ENCODE measurements around the gene ZNF600. TPM values are rescaled to one million over a fixed set of nuclear protein-coding genes. Genes with fewer than 3 reads are reported as not detected.

Gene ZNF600
- total RNA-seq (2022; extraction: Qiagen RNA extraction; ENCODE audit: low read depth) = 0.11 to 0.39 TPM (median 0.19 TPM) in 5 replicates

DNA sequence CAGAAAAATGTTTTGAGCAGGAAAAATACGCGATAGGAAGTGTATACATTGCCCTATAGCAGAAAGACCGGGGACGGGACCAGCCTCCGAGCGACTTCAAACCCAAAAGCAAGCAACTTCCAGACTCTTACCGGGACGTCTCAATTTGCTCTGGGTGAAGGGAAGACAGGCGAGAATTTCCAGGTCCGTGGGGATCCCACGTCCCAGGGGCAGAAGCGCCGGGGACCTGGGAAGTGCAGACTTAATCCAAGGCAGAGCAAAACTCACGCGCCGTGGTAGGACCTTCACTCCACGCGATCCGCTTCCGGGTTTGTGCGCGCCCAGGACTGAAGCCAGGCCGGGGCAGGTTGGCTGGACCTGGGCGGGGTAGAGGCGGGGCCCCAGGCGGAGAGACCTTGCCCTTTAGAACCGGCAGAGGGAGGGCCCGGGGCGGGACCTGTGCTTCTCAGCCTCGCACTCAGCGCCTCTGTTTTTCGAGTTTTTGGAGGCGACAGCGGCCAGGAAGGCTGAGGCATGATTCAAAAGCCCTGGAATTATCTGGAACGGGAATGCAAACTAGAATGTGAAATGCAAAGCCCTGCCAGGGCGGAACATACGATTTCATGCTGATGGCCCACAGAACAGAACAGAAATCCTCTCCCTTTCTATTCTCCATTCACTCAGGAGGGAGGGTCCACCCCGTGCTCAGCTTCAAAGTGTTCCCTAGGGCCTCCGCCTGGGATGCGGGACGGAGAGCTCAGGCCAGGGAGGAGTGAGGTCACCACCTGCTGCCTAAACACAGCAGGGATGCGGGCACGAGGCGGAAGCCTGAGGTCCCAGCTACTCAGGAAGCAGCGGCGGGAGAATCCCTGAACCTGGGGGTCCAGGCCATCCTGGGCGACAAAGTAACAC lies at the start of gene ZNF600:
Gene ZNF600 (minus strand): TSS at position 328 of the 891 bp plus-strand sequence. CDS start 7,903 bp downstream, outside the sequence.

DNA sequence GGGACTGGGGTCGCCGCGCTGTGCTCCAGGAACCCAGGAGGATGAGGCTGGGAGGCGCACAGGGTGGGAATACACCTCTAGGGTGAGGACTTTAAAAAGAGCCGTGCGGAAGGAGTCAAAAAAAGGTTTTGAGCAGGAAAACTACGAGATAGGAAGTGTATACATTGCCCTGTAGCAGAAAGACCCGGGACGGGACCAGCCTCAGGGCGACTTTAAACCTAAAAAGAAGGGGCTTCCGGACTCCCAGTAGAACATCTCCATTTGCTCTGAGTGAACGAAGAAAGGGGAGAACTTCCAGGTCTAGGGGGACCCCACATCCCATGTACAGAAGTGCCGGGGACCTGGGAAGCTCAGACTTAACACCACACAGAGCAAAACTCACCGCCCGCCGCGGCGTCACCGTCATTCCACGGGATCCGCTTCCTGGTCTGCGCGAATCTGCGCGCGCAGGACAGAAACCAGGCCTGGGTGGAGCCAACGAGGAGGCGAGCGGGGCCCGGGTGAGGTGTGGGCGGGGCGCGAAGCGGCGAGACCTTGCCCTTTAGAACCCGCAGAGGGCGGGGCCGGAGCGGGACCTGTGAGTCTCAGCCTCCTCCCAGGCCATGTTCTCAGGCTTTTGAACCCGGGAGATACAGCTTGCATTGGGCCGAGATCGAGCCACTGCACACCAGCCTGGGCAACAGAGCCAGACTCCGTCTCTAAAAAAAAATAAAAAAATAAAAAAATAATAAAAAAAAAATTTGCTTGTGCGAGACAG lies 34.8 kb upstream of the ZNF600 start, which contains the start of gene ZNF28:
Gene ZNF28 (minus strand): TSS at position 430 of the 757 bp plus-strand sequence. CDS start 3,675 bp downstream, outside the sequence.

DNA sequence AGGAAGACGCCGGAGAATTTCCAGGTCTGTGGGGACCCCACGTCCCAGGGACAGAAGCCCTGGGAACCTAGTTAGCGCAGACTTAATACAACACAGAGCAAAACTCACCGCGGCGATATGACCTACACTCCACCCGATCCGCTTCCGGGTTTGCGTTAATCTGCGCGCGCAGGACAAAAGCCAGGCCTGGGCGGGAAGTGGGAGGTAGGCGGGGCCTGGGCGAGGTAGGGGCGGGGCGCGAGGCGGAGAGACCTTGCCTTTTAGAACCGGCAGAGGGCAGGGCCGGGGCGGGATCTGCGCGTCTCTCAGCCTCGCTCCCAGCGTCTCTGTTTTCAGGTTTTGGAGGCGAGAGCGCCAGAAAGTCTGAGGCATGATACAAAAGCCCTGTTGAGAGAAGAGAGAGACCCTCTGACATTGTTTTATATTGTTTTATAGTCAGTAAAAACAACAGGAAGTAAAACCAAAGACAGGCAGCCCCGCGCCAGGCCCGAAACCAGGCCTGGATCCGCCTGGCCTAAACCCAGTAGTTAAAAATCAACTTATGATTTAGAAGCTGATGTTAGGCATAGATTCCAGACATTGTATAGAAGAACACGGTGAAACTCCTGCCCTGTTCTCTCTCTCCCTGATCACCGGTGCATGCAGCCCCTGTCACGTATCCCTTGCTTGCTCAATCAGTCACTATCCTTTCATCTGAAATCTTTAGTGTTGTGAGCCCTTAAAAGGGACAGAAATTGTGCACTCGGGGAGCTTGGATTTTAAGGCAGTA lies 51.5 kb downstream of the ZNF600 start, which contains the start of gene ZNF611:
Gene ZNF611 (minus strand): TSS at position 152 of the 769 bp plus-strand sequence. CDS start 19,150 bp downstream, outside the sequence.

Other genes with a start within 250 kb of the ZNF600 start
- 0.07 to 0.22 TPM (median 0.11 TPM) in 5 replicates for gene ZNF701, start 216.5 kb downstream of the ZNF600 start, total RNA-seq (2022; extraction: Qiagen RNA extraction; ENCODE audit: low read depth)
- gene ZNF83, start 148.4 kb downstream of the ZNF600 start, total RNA-seq (2022; extraction: Qiagen RNA extraction; ENCODE audit: low read depth) = 0.06 to 0.27 TPM (median 0.09 TPM) in 5 replicates
- gene ZNF611, start 51.7 kb downstream of the ZNF600 start, total RNA-seq (2022; extraction: Qiagen RNA extraction; ENCODE audit: low read depth) = 2.8 to 3.6 TPM (median 3.2 TPM) in 5 replicates
- 0.38 to 3.0 TPM (median 1.0 TPM) in 5 replicates for gene ZNF28, start 34.8 kb upstream of the ZNF600 start, total RNA-seq (2022; extraction: Qiagen RNA extraction; ENCODE audit: low read depth)
- 0.44 to 0.59 TPM (median 0.55 TPM) in 5 replicates for gene ZNF468, start 70.8 kb upstream of the ZNF600 start, total RNA-seq (2022; extraction: Qiagen RNA extraction; ENCODE audit: low read depth)
- gene ZNF320, start 110.8 kb upstream of the ZNF600 start, total RNA-seq (2022; extraction: Qiagen RNA extraction; ENCODE audit: low read depth) = not detected in 5 replicates
- gene ZNF888, start 136.6 kb upstream of the ZNF600 start, total RNA-seq (2022; extraction: Qiagen RNA extraction; ENCODE audit: low read depth) = 0.02 TPM in 1 of 5 replicates, not detected in the others
- gene ZNF816, start 176.1 kb upstream of the ZNF600 start, total RNA-seq (2022; extraction: Qiagen RNA extraction; ENCODE audit: low read depth) = 0.03 to 0.07 TPM (median 0.06 TPM) in 3 of 5 replicates, not detected in the others
- not detected in 5 replicates for gene ERVV-1, start 227.1 kb upstream of the ZNF600 start, total RNA-seq (2022; extraction: Qiagen RNA extraction; ENCODE audit: low read depth)

All from A549 treated with DMSO at 1 μM for 4 hours (cell line).